Natural killer cell (primary cell): ENCODE data around the gene NUF2. TPM values are rescaled to one million over a fixed set of nuclear protein-coding genes. Genes with fewer than 3 reads are reported as not detected.

Experiments
- ATAC-seq, 3 donors: fragments of 150-1000 bp in 2 of 3; fragments of 200-7000 bp in 1 of 3; cut with Tn5 transposase; 1 replicate in 1 of 3; 2 replicates in 2 of 3; pipeline ENCODE4 v1.10.0; 2021; ENCODE audit warnings: mild to moderate bottlenecking in 2 of 3, moderate library complexity in 2 of 3
- DNase-seq, 2 donors: peaks; one replicate each; pipeline versions ENCODE4 v3.0.0 to v3.0.0-alpha.2; 2013 to 2021; ENCODE audit warnings: mixed read lengths in 1 of 2
- H3K27ac ChIP-seq: one replicate; pipeline ENCODE4 v1.5.1; 2013; ENCODE audit warnings: mild to moderate bottlenecking, low read length
- H3K27me3 ChIP-seq: one replicate; pipeline ENCODE4 v1.6.1; 2013; ENCODE audit warnings: low read length; ENCODE audit not compliant: control insufficient read depth, insufficient read depth
- H3K36me3 ChIP-seq: one replicate; pipeline ENCODE4 v1.6.1; 2013; ENCODE audit warnings: low read length; ENCODE audit not compliant: control insufficient read depth, insufficient read depth
- H3K4me1 ChIP-seq: one replicate; pipeline ENCODE4 v1.6.1; 2013; ENCODE audit warnings: low read length; ENCODE audit not compliant: control insufficient read depth, insufficient read depth
- H3K4me3 ChIP-seq: one replicate; pipeline ENCODE4 v1.5.1; 2013; ENCODE audit warnings: low read length
- H3K9me3 ChIP-seq: one replicate; pipeline ENCODE4 v1.6.1; 2013; ENCODE audit warnings: low read length; ENCODE audit not compliant: control insufficient read depth, insufficient read depth
- H3K27ac Mint-ChIP-seq, 2 donors: one replicate each; pipeline ENCODE4 v1.8.0; 2022; ENCODE audit warnings: mild to moderate bottlenecking in 2 of 2, mixed read lengths in 2 of 2, moderate library complexity in 1 of 2
- H3K27me3 Mint-ChIP-seq, 2 donors: one replicate each; pipeline ENCODE4 v1.8.0; 2022; ENCODE audit warnings: low read depth in 2 of 2, mixed read lengths in 2 of 2
- H3K36me3 Mint-ChIP-seq: one replicate; pipeline ENCODE4 v1.8.0; 2022; ENCODE audit warnings: mixed read lengths
- H3K4me1 Mint-ChIP-seq, 2 donors: one replicate each; pipeline ENCODE4 v1.8.0; 2022; ENCODE audit warnings: mixed read lengths in 2 of 2
- H3K4me3 Mint-ChIP-seq: one replicate; pipeline ENCODE4 v1.8.0; 2022; ENCODE audit warnings: mild to moderate bottlenecking, moderate library complexity, mixed read lengths
- H3K9me3 Mint-ChIP-seq, 2 donors: one replicate each; pipeline ENCODE4 v1.8.0; 2022; ENCODE audit warnings: mixed read lengths in 2 of 2
- whole genome bisulfite sequencing: methylation state at CpG from one replicate; pipeline ENCODE4 v1.1.7; 2013; ENCODE audit warnings: missing lambda C conversion rate; ENCODE audit not compliant: insufficient coverage; 5-methylcytosine and 5-hydroxymethylcytosine counted together
- intact Hi-C: fragments of 100-400 bp; cut with micrococcal nuclease; formaldehyde crosslinking; loops from one replicate; pipeline ENCODE4 v1.14.2; 2022
- total RNA-seq, 4 donors: library from RNA; stranded (reverse); fragments of 120-200 nt in 1 of 4; gene quantifications; one replicate each; pipeline versions ENCODE4 v1.2.3 to v1.2.4, GENCODE V29; 2013 to 2022
- TF ChIP-seq, protein P1 (sequence below): fragments of 200-600 bp; IDR thresholded peaks from one replicate; pipeline ENCODE4 v1.8.0; 2022; ENCODE audit warnings: antibody characterized with exemption

NUF2 gene
- total RNA-seq, result 1 to 10 TPM; 2.5 to 5.6 (median 2.7) TPM
- total RNA-seq (2013), result 4.6 TPM

DNA sequence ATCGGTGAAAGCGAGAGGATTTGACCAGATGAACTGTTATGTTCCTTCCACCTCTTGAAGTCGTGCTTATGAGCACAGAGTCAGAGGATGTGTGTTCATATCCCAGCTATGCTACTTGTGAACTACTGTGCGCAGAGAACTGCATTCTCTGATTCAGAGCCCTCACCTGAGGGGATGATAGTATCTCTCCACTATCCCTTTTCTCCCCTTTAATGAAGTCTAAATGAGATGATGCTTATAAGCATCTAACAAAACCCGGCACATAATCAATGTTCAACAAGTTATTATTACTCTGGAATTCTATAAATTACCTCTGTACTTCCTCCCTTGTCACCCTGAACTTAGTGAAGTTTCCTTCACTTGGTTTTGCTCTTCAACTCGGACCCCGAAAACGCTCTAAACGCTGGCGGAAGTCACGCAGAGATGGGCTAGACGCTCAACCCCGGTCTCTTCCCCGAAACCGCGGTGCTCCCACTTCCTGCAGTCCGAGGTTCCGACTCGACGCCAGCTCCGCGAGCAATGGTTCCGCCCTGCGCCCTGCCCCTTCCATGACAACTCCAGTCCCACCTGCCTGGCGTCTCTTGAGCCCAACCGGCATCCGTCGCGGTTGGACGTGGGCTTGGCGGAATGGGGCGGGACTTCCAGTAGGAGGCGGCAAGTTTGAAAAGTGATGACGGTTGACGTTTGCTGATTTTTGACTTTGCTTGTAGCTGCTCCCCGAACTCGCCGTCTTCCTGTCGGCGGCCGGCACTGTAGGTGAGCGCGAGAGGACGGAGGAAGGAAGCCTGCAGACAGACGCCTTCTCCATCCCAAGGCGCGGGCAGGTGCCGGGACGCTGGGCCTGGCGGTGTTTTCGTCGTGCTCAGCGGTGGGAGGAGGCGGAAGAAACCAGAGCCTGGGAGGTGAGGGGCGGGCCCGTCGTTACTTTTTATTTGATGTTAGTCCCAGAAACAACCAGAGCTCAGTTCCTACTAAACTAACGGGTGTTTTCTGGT lies at the start of gene NUF2:
Gene NUF2, plus strand, starts transcription at position 644 of the 995 bp plus-strand sequence. CDS start 4,098 bp downstream, outside the sequence.
- H3K27me3 ChIP-seq, result no peaks in the 10 kb centered on the region
- H3K36me3 ChIP-seq, result peaks cover 5% of the 10 kb centered on the region
- H3K27me3 Mint-ChIP-seq, result no peaks in the 10 kb centered on the region
- peaks cover 13% of the 10 kb centered on the region in 2 donors for H3K4me1 Mint-ChIP-seq
- H3K36me3 Mint-ChIP-seq, result no peaks in the 10 kb centered on the region
- no peaks in the 10 kb centered on the region for H3K9me3 ChIP-seq
- peak within 1 kb of the TSS; percentile 88 for H3K4me3 ChIP-seq
- peak within 1 kb of the TSS; percentile 94 to 95 for H3K27ac Mint-ChIP-seq
- ATAC-seq, result peak; percentile 94 to 97 (median 95)
- under 1% methylated on average over 58 of the region's 58 CpGs for WGBS
- peak within 1 kb of the TSS; percentile 67 for H3K27ac ChIP-seq
- no peaks in the 10 kb centered on the region for H3K9me3 Mint-ChIP-seq
- DNase-seq, result peak; percentile 84 to 98
- H3K4me1 ChIP-seq, result peaks cover 4% of the 10 kb centered on the region
- intact Hi-C loops, result no loop called here
- peak within 1 kb of the TSS; percentile 93 for H3K4me3 Mint-ChIP-seq
- TF ChIP-seq, protein P1, sequence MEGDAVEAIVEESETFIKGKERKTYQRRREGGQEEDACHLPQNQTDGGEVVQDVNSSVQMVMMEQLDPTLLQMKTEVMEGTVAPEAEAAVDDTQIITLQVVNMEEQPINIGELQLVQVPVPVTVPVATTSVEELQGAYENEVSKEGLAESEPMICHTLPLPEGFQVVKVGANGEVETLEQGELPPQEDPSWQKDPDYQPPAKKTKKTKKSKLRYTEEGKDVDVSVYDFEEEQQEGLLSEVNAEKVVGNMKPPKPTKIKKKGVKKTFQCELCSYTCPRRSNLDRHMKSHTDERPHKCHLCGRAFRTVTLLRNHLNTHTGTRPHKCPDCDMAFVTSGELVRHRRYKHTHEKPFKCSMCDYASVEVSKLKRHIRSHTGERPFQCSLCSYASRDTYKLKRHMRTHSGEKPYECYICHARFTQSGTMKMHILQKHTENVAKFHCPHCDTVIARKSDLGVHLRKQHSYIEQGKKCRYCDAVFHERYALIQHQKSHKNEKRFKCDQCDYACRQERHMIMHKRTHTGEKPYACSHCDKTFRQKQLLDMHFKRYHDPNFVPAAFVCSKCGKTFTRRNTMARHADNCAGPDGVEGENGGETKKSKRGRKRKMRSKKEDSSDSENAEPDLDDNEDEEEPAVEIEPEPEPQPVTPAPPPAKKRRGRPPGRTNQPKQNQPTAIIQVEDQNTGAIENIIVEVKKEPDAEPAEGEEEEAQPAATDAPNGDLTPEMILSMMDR, result no peak

DNA sequence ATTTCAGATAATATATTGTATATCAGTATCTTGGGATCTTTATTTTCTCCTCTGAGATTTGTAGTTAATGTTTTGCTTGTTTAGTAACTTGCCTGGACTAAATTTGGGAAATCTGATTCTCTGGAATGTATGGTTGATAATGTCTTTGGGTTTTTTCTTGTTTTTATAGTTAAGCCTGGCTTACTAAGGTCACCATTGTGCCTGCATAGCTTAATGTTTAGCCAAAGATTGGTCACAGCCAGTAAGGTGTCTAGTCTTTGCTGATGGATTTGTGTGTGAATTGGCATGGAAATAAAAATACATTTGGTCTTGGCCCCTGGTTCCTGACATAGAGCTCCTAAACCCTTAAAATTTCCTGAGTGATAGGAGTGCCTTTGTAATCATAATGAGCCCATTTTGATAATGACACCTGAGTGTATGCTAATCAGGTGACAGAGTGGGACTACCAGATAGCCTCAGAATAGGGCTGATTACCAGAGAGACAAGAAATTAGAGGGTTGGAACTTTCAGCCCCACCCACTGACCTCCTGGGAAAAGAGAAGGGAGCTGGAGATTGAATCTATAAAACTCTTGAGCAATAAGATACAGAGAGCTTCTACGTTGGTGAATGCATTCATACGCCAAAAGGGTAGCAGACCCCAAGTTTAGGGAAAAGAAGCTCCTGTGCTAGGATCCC lies 47.9 kb upstream of the NUF2 start:
- intact Hi-C loops, result no loop called here
- Histone ChIP-seq H3K9me3 (no peaks in the 10 kb centered on the region), H3K4me1 (no peaks in the 10 kb centered on the region), H3K27me3 (no peaks in the 10 kb centered on the region), H3K36me3 (no peaks in the 10 kb centered on the region), H3K27ac (no peak overlapping the region), H3K4me3 (no peak overlapping the region)
- H3K9me3 Mint-ChIP-seq, result peaks cover 4 to 17% of the 10 kb centered on the region in 2 donors
- H3K4me1 Mint-ChIP-seq, result no peaks in the 10 kb centered on the region
- no peak overlapping the region for H3K27ac Mint-ChIP-seq
- TF ChIP-seq, protein P1, result no peak
- no peak overlapping the region for H3K4me3 Mint-ChIP-seq
- DNase-seq (no peak), ATAC-seq (no peak)
- no peaks in the 10 kb centered on the region for H3K27me3 Mint-ChIP-seq
- 92% methylated on average over 2 of the region's 2 CpGs for WGBS
- peaks cover 36% of the 10 kb centered on the region for H3K36me3 Mint-ChIP-seq

DNA sequence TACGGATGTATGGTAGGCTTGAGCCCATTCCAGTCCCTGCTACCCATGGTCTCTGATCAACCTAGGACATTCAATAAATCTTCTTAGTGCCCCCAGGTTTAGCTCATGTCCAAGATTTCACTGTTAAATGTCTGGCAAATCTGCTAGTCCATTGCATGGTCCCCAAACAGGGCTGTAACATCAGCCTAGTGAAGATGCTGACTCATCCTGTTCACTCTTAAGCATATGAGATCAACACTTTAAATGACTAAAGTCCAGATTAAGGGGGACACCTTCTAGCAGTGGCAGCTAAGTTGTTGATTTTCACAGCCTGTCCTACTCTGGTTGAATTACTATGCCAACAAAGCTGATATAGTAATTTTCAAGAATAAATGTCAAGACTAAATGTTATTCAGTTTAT lies 46.5 kb upstream of the NUF2 start:
- TF ChIP-seq, protein P1, result no peak
- no peak for DNase-seq
- Mint-ChIP-seq H3K27me3 (no peaks in the 10 kb centered on the region), H3K4me3 (no peak overlapping the region), H3K36me3 (peaks cover 49% of the 10 kb centered on the region), H3K9me3 (peaks cover 8 to 25% of the 10 kb centered on the region in 2 donors), H3K27ac (no peak overlapping the region), H3K4me1 (no peaks in the 10 kb centered on the region)
- intact Hi-C loops, result no loop called here
- no peaks in the 10 kb centered on the region for H3K4me1 ChIP-seq
- H3K27ac ChIP-seq, result no peak overlapping the region
- H3K9me3 ChIP-seq, result no peaks in the 10 kb centered on the region
- ATAC-seq, result no peak
- H3K27me3 ChIP-seq, result no peaks in the 10 kb centered on the region
- H3K4me3 ChIP-seq, result no peak overlapping the region
- 95% methylated on average over 1 of the region's 1 CpG for WGBS
- no peaks in the 10 kb centered on the region for H3K36me3 ChIP-seq
